Testis (tissue), 2 donors: ENCODE results near the gene MYO3A.

Experiments
- POLR2A ChIP-seq: fragments of 450-650 bp; IDR thresholded peaks from one replicate; pipeline ENCODE4 v1.6.1; 2017; ENCODE audit warnings: antibody characterized with exemption, mild to moderate bottlenecking, moderate library complexity
- TF ChIP-seq, protein P1 (sequence below), 3 experiments: fragments of 450-650 bp in 2 of 3; fragments of 200-600 bp in 1 of 3; sonication (generic) in 1 of 3; IDR thresholded peaks; one replicate each; pipeline ENCODE4 v1.5.1; 2016 to 2019; ENCODE audit warnings: antibody characterized with exemption in 3 of 3, mild to moderate bottlenecking in 2 of 3, moderate library complexity in 1 of 3

DNA sequence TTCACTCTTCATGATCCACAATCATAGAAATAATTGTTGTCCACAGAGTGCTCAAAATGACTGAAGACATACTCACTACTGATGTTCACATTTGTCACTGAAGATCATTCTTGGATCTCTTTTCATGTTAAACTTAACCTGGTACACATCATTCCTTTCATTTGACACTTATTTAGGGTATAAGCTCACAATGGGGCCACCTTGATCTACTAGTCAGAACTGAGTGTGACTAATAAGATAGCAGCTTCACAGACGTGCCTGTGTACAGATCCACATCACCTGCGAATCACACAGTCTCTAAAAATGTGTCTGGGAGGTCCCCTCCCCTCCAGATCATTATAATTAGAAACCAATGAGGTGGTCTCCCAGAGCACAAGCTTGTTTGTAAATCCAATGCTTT, 304.3 kb downstream of the MYO3A start:
- TF ChIP-seq POLR2A = no peak
- TF ChIP-seq, protein P1, sequence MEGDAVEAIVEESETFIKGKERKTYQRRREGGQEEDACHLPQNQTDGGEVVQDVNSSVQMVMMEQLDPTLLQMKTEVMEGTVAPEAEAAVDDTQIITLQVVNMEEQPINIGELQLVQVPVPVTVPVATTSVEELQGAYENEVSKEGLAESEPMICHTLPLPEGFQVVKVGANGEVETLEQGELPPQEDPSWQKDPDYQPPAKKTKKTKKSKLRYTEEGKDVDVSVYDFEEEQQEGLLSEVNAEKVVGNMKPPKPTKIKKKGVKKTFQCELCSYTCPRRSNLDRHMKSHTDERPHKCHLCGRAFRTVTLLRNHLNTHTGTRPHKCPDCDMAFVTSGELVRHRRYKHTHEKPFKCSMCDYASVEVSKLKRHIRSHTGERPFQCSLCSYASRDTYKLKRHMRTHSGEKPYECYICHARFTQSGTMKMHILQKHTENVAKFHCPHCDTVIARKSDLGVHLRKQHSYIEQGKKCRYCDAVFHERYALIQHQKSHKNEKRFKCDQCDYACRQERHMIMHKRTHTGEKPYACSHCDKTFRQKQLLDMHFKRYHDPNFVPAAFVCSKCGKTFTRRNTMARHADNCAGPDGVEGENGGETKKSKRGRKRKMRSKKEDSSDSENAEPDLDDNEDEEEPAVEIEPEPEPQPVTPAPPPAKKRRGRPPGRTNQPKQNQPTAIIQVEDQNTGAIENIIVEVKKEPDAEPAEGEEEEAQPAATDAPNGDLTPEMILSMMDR (IDR thresholded peaks at IDR 0.05) = no peak
